ENCODE measurements around the gene SLC25A5.
"Not testable (repeated sequence)": the region's sequence is repeated elsewhere in the genome, so short reads cannot be mapped to it uniquely, and the experiment has no call there.

The SLC25A5 gene

GRCh38 chrX:119478504-119478903, 10.3 kb downstream of the SLC25A5 start:
- DNase-seq, result no peak

GRCh38 chrX:119479845-119480244, 11.6 kb downstream of the SLC25A5 start:
- DNase-seq, result no peak

DNA sequence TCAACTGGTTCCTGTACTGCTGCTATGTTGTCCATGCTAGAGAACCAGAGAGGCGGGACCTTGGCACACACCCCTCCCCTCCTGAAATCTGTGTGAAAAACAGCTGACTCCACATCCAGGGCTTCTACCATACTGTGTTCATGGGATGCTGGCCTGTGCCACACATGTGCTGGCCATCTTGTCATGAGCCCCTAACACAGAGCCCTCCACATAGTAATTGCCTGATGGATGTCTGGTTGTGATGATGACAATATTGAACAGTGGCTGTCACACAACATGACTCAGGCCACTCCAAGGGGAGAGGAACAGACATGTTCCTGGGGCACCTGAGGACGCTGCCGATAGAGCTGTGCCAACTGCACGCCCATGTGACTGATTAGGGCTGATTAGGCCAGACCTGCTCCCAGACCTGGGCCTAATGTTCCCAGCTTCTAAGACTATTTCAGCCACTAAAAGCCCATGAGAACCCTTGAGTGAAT, 13.1 kb downstream of the SLC25A5 start:
- DNase-seq, result no peak

GRCh38 chrX:119482041-119482440, 13.8 kb downstream of the SLC25A5 start:
- DNase-seq, result no peak

DNA sequence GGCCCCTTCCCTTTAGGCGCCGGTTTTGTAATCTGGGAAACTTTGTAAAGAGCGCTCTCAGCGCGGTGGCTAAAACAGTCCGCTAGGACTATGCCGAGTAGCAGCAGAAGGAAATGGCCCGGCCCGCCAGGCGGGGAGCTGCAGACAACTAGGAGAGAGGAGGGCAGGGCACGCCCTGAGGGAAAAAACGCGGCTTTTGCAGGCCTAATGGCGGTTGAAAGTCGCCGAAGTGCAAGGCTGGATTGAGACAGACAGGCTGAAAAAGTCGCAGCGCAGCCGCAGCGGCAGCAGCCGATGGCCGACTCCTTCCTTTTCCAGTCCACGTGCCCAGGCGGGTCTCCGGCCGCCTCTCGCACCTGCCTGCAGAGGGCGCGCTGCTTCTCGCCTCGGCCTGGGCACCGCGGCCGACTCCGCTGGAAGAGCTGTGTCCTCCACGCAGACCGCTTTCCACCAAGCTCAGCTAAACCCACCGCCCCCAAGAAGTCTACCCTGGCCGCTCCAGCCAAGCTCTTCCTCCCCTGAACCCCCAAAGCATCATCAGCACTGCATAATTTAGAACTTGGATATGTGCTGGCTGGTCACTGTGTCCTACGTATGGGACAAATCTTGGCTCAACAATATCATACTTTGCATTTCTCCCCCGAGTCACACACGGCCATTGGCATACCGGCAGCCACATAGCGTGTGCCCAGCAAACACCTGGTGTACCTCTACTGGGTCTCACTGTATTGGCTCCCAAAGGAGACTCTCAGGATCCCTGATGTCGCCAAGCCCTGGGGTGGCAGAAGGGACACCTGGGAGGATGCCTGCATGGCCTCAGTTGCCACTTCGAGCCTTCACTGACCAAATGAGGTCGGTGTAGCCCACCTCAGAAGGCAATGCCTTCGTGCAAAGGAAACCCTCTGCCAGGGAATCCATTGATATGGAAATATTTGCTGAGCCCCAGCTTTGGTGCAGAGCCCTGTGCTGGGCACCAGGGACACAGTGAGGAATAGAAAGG, 14.5 kb downstream of the SLC25A5 start:
- DNase-seq, result peak; percentile 62 to 74

GRCh38 chrX:119486745-119487144, 18.5 kb downstream of the SLC25A5 start:
- no peak for DNase-seq

DNA sequence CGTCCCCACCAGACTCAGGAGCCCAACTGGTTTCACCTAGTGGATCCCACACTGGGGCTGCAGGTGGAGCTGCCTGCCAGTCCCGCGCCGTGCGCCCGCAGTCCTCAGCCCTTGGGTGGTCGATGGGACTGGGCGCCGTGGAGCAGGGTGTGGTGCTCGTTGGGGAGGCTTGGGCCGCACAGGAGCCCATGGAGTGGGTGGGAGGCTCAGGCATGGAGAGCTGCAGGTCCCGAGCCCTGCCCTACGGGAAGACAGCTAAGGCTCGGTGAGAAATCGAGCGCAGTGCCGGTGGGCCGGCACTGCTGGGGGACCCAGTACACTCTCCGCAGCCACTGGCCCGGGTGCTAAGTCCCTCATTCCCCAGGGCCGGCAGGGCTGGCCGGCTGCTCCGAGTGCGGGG, 19.5 kb downstream of the SLC25A5 start:
- DNase-seq, result not testable (repeated sequence)

- peak; percentile 11 to 47 for DNase-seq
Observed at GRCh38 chrX:119488749-119489148, 20.5 kb downstream of the SLC25A5 start.

- DNase-seq, result no peak
Observed at GRCh38 chrX:119489212-119490074, 21.2 kb downstream of the SLC25A5 start.

GRCh38 chrX:119492463-119492862, 24.2 kb downstream of the SLC25A5 start:
- DNase-seq, result no peak

GRCh38 chrX:119493851-119494495, 25.7 kb downstream of the SLC25A5 start:
- not testable (repeated sequence) for DNase-seq

GRCh38 chrX:119495734-119496726, 27.8 kb downstream of the SLC25A5 start:
- no peak for DNase-seq

GRCh38 chrX:119497185-119497584, 28.9 kb downstream of the SLC25A5 start:
- DNase-seq, result no peak

DNA sequence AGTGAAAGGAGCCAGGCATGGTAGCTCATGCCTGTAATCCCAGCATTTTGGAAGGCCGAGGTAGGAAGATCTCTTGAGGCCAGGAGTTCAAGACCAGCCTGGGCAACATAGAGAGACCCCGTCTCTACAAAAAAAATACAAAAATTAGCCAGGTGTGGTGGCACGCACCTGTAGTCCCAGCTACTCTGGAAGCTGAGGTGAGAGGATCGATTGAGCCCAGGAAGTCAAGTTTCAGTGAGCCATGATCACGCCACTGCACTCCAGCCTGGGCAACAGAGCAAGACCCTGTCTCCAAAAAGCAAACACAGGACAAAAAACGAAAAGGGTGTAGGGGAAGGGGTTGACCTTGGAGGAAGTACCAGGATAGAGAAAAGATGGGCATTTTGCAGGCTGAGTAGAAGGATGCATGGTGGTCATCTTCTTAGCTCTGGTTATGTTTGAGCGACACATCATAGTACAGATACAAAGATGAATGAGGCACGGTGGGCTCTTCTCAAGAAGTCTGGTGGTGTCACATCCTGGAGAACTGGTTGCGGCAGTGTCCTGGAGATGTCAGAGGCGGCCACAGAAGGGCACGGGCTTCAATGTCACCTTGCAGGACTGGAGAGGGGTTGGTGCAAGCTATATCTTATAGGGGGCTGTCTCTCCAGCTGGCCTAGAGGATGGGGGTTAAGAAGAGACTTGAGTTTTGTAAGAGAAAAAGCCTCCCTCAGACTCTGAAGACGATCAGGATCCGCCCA, 32.0 kb downstream of the SLC25A5 start:
- DNase-seq, result no peak

GRCh38 chrX:119501511-119502148, 33.4 kb downstream of the SLC25A5 start:
- DNase-seq, result no peak

DNA sequence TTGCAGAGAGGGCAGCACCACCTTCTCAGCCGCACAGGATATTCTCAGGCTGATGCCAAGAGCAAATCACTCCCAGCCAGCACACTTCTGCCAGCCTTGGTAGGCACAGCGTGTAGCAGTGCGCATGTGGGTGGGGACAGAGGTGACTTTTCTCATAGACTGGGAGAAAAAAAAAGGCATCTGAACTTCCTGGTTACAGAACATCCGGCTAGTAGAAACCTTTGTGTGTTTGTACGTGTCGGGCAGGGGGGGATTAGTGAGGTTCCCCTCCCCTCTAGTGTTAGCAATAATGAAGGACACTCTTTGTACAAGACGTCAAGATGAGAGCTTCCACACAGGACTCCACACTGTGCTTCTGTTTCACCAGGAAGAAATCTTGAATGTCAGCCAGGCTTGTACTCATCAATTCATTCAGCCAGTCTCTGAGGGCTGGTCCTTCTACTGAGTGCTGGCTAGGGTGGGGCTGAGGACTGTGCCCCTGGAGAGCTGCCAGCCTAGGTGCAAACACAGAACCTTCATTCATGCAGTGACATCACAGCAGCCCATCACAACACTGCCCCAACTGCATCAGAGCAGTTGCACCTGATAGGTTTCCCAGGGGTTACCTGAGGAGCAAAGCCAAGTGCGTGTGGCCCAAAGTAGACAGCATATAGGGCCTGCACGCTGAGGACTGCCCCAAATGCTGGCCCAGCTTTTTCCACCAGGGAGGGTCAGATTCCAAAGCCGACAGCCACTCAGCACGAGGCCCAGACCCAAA, 34.7 kb downstream of the SLC25A5 start:
- peak; percentile 22 to 51 for DNase-seq

- DNase-seq, result no peak
Observed at GRCh38 chrX:119503484-119503861, 35.2 kb downstream of the SLC25A5 start.

DNA sequence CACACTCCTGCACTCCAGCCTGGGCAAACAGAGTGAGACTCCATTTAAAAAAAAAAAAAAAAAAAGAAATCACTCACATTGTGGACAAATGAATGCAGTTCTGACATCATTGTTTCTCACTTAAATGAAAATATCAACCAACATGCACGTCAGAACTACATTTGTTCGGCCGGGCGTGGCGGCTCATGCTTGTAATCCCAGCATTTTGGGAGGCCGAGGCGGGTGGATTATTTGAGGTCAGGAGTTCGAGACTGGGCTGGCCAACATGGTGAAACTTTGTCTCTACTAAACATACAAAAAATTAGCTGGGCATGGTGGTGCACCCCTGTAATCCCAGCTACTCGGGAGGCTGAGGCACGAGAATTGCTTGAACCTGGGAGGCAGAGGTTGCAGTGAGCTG, 36.9 kb downstream of the SLC25A5 start:
- DNase-seq, result not testable (repeated sequence)

DNA sequence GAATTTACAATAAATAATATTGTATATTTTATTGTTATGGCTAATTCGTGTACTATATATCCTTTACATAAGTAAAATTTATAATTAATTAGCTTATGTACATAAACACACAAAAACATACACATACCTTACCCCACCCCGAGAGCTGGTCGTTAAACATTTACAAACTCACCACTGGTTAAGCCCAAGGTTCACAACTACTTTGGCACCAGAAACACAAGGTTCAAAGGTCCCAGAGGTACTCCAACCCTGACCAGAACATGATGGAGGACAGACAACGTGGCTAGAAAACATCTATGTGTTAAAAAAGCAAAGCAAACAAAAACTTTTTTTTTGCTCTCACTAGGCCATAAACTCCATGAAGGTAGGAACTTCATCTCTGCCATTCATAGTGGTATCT, 37.7 kb downstream of the SLC25A5 start:
- no peak for DNase-seq

DNA sequence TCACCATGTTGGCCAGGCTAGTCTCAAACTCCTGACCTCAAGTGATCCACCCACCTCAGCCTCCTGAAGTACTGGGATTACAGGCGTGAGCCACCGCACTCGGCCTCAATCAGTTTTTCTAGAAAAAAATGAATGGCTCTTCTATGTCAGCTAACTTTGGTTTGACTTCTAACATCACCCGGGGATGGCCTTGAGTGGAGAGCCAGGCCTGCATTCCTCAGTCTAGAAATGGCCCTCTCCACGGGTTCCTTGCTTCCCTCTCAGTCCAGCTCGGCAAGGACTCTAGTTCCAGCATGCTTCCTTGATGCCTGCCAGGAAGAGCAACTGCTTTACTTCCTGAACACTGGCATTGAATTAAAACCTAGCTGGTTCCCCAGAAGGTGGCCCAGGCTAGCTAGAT, 39.0 kb downstream of the SLC25A5 start:
- no peak for DNase-seq
